Smooth muscle cell (in vitro differentiated cells): ENCODE data around the gene OST4. TPM values are rescaled to one million over a fixed set of nuclear protein-coding genes. Genes with fewer than 3 reads are reported as not detected.

Experiments
- DNase-seq: peaks from one replicate; lab custom pipeline; 2025; ENCODE audit not compliant: unreplicated experiment; lab: John Stamatoyannopoulos, UW
- H2AFZ ChIP-seq: fragments of 200-600 bp; sonication (generic); 2 replicates; pipeline ENCODE4 v1.6.0; 2016; ENCODE audit warnings: antibody characterized with exemption, low read depth, mild to moderate bottlenecking
- H3F3A ChIP-seq: fragments of 200-600 bp; sonication (generic); 2 replicates; pipeline ENCODE4 v1.6.0; 2017; ENCODE audit warnings: antibody characterized with exemption, low read depth
- H3K27ac ChIP-seq: fragments of 200-600 bp; sonication (generic); 2 replicates; pipeline ENCODE4 v1.5.1; 2016; ENCODE audit warnings: low read depth, mild to moderate bottlenecking
- H3K27me3 ChIP-seq: fragments of 200-600 bp; sonication (generic); 2 replicates; pipeline ENCODE4 v1.6.1; 2016; ENCODE audit warnings: low read depth, mild to moderate bottlenecking
- H3K36me3 ChIP-seq: fragments of 200-600 bp; sonication (generic); 2 replicates; pipeline ENCODE4 v1.5.1; 2016; ENCODE audit warnings: low read depth
- H3K4me1 ChIP-seq: fragments of 200-600 bp; sonication (generic); 2 replicates; pipeline ENCODE4 v1.5.1; 2016; ENCODE audit warnings: low read depth
- H3K4me2 ChIP-seq: fragments of 200-600 bp; sonication (generic); 2 replicates; pipeline ENCODE4 v1.6.0; 2016; ENCODE audit warnings: mild to moderate bottlenecking
- H3K4me3 ChIP-seq: fragments of 200-600 bp; sonication (generic); 2 replicates; pipeline ENCODE4 v1.5.1; 2016; ENCODE audit warnings: mild to moderate bottlenecking
- H3K79me2 ChIP-seq: fragments of 200-600 bp; sonication (generic); 2 replicates; pipeline ENCODE4 v1.6.0; 2016; ENCODE audit warnings: low read depth, mild to moderate bottlenecking
- H3K9ac ChIP-seq: fragments of 200-600 bp; sonication (generic); 2 replicates; pipeline ENCODE4 v1.6.0; 2016; ENCODE audit warnings: low read depth
- H3K9me3 ChIP-seq: fragments of 200-600 bp; sonication (generic); replicated peaks from 2 replicates; pipeline ENCODE4 v1.5.1; 2016; ENCODE audit warnings: low read depth
- H4K20me1 ChIP-seq: fragments of 200-600 bp; sonication (generic); 2 replicates; pipeline ENCODE4 v1.6.0; 2016; ENCODE audit warnings: low read depth
- WGBS: methylation state at CpG from one replicate; pipeline ENCODE4 v1.1.7; 2016; ENCODE audit warnings: low lambda C conversion rate; 5-methylcytosine and 5-hydroxymethylcytosine counted together
- polyA plus RNA-seq: library from polyadenylated mRNA; unstranded; fragments of >200 nt; fragmentation: Nextera tagmentation; extraction: Ambion mirVana; gene quantifications from 2 replicates; pipeline ENCODE4 v1.2.1, GENCODE V29; 2016
- total RNA-seq: library from RNA; depleted of rRNA; stranded (reverse); fragments of >200 nt; gene quantifications from 2 replicates; pipeline ENCODE4 v1.2.3, GENCODE V29; 2014
- TF ChIP-seq, protein P1 (sequence below): fragments of 200-600 bp; sonication (generic); IDR thresholded peaks from 2 replicates; pipeline ENCODE4 v1.5.1; 2017; ENCODE audit warnings: borderline replicate concordance, mild to moderate bottlenecking, antibody characterized with exemption; ENCODE audit not compliant: insufficient read depth, poor library complexity, severe bottlenecking

The OST4 gene
- total and polyA plus RNA-seq, 2 experiments from 2014 or later: 848 to 1,292 TPM

DNA sequence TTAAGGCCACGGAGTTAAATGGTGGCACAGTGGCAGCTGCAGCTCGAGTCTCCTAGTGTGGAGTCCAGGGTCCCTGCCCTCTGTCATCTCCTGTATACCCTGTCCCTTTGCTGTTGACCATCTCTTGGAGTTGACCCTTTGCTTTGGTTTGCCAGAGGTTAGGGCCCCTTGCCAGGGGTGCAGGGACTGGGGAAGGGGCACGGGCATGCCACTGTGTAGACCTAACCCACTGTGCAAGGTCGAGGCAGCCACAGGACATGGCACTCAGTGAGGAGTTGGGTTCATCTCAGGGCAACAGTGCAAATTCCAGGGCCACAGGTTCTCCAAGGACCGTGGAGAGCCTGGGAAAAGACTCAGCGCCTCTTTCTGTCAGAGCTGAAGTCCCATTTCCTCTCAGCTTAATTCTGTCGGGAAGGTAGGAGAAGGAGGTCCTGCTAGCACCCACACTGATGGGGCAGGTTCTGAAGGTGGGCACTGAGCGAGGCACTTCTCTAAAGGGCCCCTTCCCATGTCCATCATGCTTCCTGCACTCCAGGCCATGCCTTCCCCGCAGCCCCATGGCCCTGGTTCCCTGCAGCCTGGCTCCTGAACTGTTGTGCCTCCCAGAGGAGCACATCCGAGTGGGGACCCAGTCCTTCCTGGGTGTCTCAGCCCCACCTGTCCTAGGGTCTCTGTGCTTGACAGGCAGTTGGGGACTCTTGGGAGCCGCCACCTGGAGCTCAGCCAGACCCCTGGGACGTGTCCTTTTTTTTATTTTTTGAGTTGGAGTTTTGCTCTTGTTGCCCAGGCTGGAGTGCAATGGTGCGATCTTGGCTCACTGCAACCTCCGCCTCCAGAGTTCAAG lies 17.9 kb upstream of the OST4 start:
- Histone ChIP-seq H3K27ac (no peak overlapping the region), H3K4me3 (no peak overlapping the region), H3K4me2 (no peak overlapping the region)

DNA sequence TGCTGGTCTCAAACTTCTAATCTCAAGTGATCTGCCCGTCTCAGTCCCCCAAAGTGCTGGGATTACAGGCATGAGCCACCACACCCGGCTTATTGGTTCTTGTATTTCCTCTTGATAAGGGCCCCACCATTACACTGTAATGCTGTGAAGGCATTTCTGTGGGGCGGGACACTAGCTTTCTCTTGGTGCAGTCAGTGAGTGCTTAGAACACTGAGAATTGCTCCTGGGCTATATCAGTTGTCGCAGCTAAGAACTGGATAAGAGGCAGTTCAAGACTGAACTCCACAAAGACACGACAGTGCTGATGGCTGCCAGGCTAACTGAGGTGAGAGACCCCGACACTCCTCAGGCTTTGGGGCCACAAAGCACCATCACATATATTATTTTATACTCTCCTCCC lies 17.2 kb upstream of the OST4 start:
- H4K20me1 ChIP-seq: peaks cover 9% of the 10 kb centered on the region
- WGBS: 51% methylated on average over 6 of the region's 6 CpGs
- peaks cover 12% of the 10 kb centered on the region for H3F3A ChIP-seq
- TF ChIP-seq, protein P1, sequence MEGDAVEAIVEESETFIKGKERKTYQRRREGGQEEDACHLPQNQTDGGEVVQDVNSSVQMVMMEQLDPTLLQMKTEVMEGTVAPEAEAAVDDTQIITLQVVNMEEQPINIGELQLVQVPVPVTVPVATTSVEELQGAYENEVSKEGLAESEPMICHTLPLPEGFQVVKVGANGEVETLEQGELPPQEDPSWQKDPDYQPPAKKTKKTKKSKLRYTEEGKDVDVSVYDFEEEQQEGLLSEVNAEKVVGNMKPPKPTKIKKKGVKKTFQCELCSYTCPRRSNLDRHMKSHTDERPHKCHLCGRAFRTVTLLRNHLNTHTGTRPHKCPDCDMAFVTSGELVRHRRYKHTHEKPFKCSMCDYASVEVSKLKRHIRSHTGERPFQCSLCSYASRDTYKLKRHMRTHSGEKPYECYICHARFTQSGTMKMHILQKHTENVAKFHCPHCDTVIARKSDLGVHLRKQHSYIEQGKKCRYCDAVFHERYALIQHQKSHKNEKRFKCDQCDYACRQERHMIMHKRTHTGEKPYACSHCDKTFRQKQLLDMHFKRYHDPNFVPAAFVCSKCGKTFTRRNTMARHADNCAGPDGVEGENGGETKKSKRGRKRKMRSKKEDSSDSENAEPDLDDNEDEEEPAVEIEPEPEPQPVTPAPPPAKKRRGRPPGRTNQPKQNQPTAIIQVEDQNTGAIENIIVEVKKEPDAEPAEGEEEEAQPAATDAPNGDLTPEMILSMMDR: no peak
- no peaks in the 10 kb centered on the region for H3K27me3 ChIP-seq
- peaks cover 10% of the 10 kb centered on the region for H3K4me1 ChIP-seq
- H3K4me3 ChIP-seq: no peak overlapping the region
- no peak for DNase-seq
- H3K79me2 ChIP-seq: no peaks in the 10 kb centered on the region
- H3K4me2 ChIP-seq: no peak overlapping the region
- no peak overlapping the region for H3K27ac ChIP-seq
- H3K9me3 ChIP-seq: no peaks in the 10 kb centered on the region
- H2AFZ ChIP-seq: no peak overlapping the region
- H3K9ac ChIP-seq: no peak overlapping the region
- no peaks in the 10 kb centered on the region for H3K36me3 ChIP-seq

More for the DNA sequence above, 17.9 kb upstream of the OST4 start:
- WGBS: 94% methylated on average over 14 of the region's 14 CpGs
- Histone ChIP-seq H3K79me2 (no peaks in the 10 kb centered on the region), H2AFZ (no peak overlapping the region), H3K9ac (no peak overlapping the region), H3K36me3 (no peaks in the 10 kb centered on the region), H3K27me3 (no peaks in the 10 kb centered on the region), H4K20me1 (peaks cover 2% of the 10 kb centered on the region), H3F3A (peaks cover 12% of the 10 kb centered on the region), H3K9me3 (no peaks in the 10 kb centered on the region), H3K4me1 (peaks cover 10% of the 10 kb centered on the region)
- TF ChIP-seq, protein P1: no peak
- no peak for DNase-seq

DNA sequence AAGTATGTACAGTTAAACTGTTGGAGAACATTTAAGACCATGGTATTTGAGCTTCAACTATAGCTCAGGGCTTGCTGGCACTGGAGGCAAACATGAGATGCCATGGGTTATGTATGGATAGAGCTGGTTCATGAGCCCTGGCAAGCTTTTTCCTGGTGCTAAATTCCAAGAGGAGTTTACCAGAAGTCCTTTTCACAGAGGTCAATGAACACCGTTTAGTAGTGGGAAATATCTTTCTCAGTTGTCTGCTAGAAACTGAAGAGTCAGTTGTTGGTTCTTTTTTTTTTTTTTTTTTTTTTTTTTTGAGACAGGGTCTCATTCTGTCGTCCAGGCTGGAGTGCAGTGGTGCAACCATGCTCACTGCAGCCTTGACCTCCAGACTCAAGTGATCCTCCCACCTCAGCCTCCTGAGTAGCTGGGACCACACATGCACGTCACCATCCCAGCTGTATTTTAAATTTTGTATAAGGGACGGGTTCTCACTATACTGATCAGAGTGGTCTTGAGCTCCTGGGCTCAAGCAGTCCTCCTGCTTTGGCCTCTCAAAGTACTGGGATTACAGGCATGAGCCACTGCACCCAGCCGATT lies 16.5 kb upstream of the OST4 start:
- 91% methylated on average over 5 of the region's 5 CpGs for WGBS

More for the DNA sequence above, 16.5 kb upstream of the OST4 start:
- H3K4me1 ChIP-seq: peaks cover 10% of the 10 kb centered on the region
- no peaks in the 10 kb centered on the region for H3K79me2 ChIP-seq
- TF ChIP-seq, protein P1: no peak
- no peaks in the 10 kb centered on the region for H3K9me3 ChIP-seq
- H3K36me3 ChIP-seq: no peaks in the 10 kb centered on the region
- H3K4me2 ChIP-seq: no peak overlapping the region
- no peak overlapping the region for H3K9ac ChIP-seq
- H2AFZ ChIP-seq: no peak overlapping the region
- peak overlapping the region; percentile 83 for H3K4me3 ChIP-seq
- no peak overlapping the region for H3K27ac ChIP-seq
- H4K20me1 ChIP-seq: peaks cover 16% of the 10 kb centered on the region
- H3K27me3 ChIP-seq: no peaks in the 10 kb centered on the region
- peaks cover 15% of the 10 kb centered on the region for H3F3A ChIP-seq
- no peak for DNase-seq
